Measurements from ENCODE around the gene NOTCH1.

Gene NOTCH1

GRCh38 chr9:136530461-136531089, 15.3 kb downstream of the NOTCH1 start:
- DNase-seq, result no peak

GRCh38 chr9:136529516-136530460, 16.1 kb downstream of the NOTCH1 start:
- DNase-seq, result no peak

- DNase-seq, result no peak
These were observed 17.0 kb downstream of the NOTCH1 start for GRCh38 chr9:136528716-136529341.

GRCh38 chr9:136527721-136528710, 17.8 kb downstream of the NOTCH1 start:
- DNase-seq, result no peak

GRCh38 chr9:136527131-136527530, 18.7 kb downstream of the NOTCH1 start:
- DNase-seq, result no peak

GRCh38 chr9:136526625-136527066, 19.2 kb downstream of the NOTCH1 start:
- no peak for DNase-seq

- DNase-seq, result no peak
These were observed 19.9 kb downstream of the NOTCH1 start for GRCh38 chr9:136525841-136526499.

- DNase-seq, result no peak
These were observed 20.6 kb downstream of the NOTCH1 start for GRCh38 chr9:136525207-136525606.

GRCh38 chr9:136522314-136523237, 23.3 kb downstream of the NOTCH1 start:
- no peak for DNase-seq

- no peak for DNase-seq
These were observed 24.3 kb downstream of the NOTCH1 start for GRCh38 chr9:136521537-136521936.

GRCh38 chr9:136520053-136520540, 25.8 kb downstream of the NOTCH1 start:
- DNase-seq, result peak; percentile 80

- DNase-seq, result no peak
These were observed 26.4 kb downstream of the NOTCH1 start for GRCh38 chr9:136519263-136520052.

- DNase-seq, result no peak
These were observed 27.2 kb downstream of the NOTCH1 start for GRCh38 chr9:136518623-136519022.

- no peak for DNase-seq
These were observed 27.9 kb downstream of the NOTCH1 start for GRCh38 chr9:136517950-136518349.

- no peak for DNase-seq
These were observed 28.7 kb downstream of the NOTCH1 start for GRCh38 chr9:136517012-136517743.

- no peak for DNase-seq
These were observed 29.6 kb downstream of the NOTCH1 start for GRCh38 chr9:136516191-136516654.

GRCh38 chr9:136515276-136515675, 30.6 kb downstream of the NOTCH1 start:
- DNase-seq, result no peak

GRCh38 chr9:136514022-136514714, 31.7 kb downstream of the NOTCH1 start:
- no peak for DNase-seq
